HG02981 (cell line): ENCODE measurements around the gene SOAT2.
"Not testable (repeated sequence)": the region's sequence is repeated elsewhere in the genome, so short reads cannot be mapped to it uniquely, and the experiment has no call there.

Experiments
- ATAC-seq: cut with Tn5 transposase; IDR thresholded peaks from one replicate; pipeline ENCODE4 v1.9.1; 2021; ENCODE audit warnings: mild to moderate bottlenecking, moderate library complexity; ENCODE audit not compliant: unreplicated experiment

Gene SOAT2

DNA sequence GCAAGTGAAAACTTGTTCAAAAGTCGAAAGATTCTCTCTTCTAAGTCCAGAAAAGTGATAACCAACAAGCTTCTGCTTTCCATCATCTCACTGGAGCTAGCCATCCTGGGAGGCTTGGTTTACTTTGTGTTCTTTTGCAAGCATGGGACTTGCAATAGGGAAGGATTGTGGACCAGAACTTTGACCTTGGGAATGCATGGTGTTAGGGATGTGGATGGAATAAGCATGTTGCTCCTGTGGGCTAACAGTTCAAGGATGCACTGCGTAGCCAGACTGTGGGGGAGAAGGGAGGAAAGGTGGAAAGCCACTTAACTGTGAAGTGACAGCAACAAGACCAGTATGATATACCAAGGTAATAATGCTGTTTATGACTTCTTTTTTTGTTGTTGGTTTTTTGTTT lies 28.6 kb downstream of the SOAT2 start:
- no peak for ATAC-seq

DNA sequence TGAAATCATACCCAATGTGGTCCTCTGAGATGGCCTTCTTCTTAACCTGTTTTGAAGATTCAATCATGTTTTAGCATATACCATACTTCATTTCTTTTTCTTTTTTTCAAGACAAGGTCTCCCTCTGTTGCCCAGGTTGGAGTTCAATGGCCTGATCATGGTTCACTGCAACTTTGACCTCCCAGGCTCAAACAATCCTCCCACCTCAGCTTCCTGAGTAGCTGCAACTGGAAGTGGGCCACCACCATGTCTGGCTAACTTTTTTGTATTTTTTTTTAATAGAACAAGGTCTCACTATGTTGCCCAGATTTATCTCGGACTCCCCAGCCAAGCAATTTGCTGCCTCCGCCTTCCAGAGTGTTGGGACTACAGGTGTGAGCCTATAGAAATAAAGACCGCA lies 30.4 kb downstream of the SOAT2 start:
- ATAC-seq: no peak

DNA sequence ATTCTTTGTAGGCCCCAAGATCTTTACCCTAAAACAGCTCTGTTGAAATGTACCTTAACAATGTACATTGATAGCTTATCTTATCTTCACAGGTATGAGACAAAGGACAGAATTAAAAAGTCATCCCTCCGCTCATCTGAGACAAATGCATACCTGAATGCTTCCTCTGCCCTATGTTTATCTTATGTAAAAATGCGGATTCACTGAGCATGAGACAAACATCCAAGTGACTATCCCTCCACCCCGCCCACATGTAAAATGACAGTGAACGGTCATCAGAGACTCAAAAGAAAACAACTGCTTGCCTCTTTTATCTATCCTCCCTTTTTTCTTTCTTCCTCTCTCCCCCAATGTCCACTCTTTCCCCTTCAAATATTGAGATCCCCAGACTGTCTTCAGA lies 40.1 kb downstream of the SOAT2 start:
- ATAC-seq: no peak

DNA sequence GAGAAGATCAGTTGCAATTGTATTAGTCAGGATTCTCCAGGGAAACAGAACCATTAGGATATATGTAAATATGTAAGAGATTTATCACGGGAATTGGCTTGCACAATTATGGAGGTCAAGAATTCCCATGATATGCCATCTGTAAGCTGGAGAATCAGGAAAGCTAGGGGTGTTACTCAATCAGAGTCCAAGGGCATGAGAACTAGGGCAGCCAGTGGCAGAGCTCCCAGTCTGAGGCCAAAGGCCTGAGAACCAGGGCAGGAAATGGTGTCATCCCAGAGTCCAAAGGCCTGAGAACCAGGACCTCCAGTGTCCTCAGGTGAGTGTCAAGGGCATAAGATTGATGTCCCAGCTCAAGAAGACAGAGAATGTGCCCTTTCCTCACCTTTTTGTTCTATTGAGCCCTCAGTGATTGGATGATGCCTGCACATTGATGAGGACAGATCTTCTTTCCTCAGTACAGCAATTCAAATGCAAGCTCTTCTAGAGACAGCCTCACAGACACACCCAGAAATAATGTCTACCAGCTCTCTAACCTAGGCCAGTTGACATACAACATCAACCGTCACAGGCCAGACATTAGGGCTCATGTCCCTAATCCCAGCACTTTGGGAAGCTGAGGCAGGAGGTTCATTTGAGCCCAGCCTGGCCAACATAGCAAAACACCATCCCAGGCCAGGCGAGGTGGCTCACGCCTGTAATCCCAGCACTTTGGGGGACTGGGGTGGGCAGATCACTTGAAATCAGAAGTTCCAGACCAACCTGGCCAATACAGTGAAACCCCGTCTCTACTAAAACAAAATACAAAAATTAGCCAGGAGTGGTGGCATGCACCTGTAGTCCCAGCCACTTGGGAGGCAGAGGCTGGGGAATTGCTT lies 42.3 kb downstream of the SOAT2 start:
- no peak for ATAC-seq

DNA sequence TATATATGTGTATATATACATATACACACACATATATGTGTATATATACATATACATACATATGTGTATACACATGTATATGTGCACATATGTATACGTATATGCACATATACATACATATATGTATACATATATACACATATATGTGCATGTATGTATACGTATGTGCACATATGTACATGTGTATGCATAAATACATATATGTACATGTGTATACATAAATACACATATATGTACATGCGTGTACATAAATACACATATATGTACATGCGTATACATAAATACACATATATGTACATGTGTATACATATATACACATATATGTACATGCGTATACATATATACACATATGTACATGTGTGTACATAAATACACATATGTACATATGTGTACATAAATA lies 43.9 kb downstream of the SOAT2 start:
- no peak for ATAC-seq

DNA sequence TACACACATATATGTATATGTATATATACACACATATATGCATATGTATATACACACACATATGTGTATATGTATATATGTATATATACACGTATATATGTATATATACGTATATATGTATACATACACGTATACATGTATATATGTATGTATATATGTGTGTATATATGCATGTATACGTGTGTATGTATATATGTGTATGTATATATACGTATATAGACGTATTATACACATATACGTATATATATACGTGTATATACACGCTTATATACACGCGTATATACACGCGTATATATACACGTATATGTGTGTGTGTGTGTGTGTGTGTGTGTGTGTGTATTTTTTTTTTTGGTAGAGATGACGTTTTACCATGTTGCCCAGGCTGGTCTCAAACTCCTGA lies 44.4 kb downstream of the SOAT2 start:
- no peak for ATAC-seq

DNA sequence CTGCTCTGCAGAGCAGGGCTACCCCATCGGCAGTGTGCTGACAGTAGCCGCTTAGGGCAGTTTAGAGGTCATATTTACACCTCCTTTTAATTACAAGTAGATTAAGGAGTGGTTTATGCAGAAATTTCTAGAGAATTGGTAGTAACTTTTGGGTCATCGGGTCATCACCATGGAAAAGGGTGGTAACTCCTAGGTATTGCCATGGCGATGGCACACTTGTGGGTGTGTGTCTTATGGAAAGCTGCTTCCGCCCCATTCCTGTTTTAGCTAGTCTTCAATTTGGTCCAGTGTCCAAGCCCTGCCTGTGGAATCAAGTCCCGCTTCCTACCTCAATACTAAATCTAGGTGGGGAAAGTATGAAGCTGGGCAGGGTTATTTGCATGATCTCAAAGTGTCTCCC lies 47.8 kb downstream of the SOAT2 start:
- ATAC-seq: no peak

DNA sequence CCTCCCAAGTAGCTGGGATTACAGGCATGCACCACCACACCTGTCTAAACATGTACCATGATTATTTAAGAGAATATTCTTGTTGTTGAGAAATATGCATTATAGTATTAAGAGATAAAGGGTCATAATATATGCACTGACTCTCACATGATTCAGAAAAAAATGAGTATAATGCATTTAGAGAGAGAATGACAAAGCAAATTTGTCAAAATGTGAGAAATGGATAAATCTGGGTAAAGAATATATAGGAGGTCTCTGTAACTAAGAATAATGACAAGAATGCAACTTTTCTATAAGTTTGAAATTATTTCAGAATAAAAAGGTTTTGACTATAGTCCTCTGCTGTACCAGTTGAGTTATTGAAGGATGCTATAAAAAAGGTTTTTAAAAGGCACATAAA lies 49.1 kb downstream of the SOAT2 start:
- no peak for ATAC-seq

DNA sequence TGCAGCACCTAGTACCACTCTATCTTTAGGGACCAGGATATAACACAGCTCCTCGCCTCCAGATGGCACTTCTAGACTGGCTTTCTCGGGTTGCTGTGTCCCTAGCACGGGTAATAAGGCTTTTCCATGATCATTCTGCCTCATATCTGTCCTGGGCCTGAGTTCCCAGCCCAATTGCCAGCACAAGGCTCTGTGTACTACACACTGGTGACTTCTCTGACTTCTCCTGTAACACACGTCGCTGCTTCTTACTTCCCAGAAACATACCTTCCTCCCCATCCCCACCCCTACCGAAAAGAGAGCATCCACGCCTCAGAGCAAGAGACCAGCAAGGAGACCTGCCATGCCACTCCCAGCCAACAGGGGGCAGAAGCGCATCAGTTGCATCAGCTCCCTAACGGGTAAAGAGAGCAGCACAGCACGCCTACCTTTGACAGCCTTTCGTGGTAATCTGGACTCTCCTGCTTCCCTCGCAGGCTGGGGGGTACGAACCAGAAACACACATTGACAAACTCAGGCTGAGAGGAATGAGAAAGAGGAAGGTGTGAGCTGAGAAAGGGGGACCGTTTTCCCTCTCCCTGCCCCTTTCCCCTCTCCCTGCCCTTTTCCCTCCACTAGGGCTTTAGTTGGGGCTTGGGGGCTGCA lies 56.0 kb downstream of the SOAT2 start:
- ATAC-seq: peak; percentile 63

DNA sequence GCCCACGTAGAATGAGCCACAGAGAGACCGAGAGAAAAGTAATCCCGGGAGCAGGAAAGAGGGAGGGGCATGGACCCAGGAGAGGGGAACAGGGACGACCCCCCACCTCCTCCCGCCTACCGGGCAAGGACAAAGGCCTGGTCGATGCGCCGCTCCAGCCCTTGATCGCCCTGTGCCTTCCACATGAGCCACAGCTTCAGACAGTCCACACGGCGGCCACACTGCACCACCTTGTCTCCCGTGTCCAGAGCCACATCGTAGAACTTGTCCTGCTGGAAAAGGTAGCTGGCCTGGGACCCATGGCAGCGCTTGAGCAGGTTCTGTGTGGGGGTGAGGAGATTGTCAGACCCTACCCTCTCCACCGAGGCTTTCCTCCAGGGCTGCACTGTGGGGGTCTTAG lies 56.7 kb downstream of the SOAT2 start:
- no peak for ATAC-seq

DNA sequence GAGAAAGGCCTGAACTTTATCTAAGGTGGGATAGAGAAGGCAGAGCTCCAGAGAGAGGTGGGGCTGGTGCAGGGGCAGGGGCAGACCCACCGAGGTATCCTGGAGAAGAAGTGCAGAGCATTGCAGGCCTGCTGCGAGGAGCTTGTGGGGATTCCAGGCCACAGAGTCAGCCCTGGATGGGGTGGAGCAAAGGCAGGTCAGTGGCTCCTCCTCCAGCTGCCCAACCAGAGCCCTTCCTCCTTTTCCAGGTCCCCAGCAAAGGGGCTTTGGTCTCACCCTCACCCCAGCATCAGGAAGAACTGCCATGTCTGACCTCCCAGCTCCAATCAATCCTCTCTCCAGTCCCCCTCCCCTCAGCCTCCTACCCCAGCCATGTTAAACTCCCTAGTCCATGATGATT lies 57.4 kb downstream of the SOAT2 start:
- ATAC-seq: no peak

DNA sequence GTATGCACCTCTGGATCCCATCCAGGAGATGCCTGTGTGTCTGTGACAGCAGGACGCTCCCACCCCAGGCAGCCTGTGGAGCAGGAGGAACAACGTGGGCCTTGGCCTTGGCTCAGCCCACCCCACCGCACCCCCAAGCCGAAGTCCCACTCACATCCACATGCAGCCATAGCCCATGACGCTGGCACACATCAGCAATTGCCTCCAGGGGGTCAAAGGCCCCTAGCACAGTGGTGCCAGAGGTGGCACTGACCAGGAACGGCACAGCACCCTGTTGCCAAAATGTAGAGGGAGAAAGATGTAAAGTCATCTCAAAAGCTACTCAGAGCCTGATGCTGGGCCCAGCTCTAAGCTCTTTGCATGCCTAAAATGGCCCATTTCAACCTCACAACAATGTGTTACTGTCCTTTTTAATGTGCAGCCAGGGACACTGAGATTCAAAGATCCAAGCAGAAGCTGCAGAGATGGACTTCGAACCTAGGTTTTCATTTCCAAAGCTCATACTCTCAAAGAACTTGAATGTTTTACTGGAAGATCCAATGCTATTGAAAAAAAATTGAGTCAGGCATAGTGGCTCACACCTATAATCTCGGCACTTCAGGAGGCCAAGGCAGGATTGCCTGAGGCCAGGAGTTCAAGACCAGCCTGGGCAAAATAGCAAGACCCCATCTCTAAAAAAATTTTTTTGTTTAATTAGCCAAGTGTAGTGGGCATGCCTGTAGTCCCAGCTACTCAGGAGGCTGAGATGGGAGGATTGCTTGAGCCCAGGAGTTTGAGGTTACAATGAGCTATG lies 58.0 kb downstream of the SOAT2 start:
- no peak for ATAC-seq

DNA sequence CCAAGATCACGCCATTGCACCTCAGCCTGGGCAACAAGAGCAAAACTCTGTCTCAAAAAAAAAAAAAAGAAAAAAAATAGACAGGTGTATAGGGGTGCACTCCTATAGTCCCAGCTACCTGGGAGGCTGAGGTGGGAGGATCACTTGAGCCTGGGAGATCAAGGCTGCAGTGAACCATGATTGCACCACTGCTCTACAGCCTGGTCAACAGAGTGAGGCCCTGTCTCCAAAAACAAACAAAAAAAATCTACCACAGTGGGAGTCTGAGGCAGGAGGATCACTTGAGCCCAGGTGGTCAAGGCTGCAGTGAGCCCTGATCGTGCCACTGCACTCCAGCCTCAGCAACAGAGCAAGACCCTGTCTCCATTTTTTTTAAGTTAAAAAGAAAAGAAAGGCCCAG lies 59.7 kb downstream of the SOAT2 start:
- not testable (repeated sequence) for ATAC-seq

DNA sequence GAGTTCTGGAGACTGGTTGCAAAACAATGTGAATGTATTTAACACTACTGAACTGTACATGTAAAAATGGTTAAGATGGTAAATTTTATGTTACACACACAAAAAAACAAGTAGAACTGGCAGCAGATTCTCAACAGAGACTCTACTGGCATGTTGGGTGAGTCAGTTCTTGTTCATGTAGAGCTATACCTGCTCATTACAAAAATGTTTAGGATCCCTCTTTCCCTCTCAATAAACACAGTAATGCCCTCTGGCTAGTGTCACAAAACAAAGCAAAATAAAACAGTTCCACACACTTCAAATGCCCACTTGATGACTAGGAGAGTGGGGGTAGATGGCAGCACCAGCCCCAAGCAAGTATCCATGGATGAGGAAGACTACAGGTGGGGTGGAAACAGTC lies 63.6 kb downstream of the SOAT2 start:
- ATAC-seq: no peak

DNA sequence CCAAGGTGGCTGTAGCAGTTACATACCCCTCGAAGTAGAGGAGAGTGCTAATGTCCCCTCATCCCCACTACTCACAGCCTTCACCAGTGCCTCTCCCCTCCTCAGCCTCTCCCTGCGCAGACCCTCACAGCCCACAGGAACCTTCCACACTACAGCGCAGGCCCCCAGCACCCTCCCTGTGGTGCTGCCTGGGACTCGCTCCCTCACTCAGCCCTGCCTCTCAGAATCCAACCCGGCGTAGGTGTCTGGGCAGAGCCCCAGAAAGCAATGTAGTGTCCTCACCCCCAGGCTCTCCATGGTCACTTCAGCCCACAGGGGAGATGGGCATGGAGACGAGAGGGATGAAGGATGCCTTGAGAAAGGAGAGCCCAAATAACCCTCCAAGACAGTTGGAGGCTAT lies 66.4 kb downstream of the SOAT2 start:
- ATAC-seq: no peak

DNA sequence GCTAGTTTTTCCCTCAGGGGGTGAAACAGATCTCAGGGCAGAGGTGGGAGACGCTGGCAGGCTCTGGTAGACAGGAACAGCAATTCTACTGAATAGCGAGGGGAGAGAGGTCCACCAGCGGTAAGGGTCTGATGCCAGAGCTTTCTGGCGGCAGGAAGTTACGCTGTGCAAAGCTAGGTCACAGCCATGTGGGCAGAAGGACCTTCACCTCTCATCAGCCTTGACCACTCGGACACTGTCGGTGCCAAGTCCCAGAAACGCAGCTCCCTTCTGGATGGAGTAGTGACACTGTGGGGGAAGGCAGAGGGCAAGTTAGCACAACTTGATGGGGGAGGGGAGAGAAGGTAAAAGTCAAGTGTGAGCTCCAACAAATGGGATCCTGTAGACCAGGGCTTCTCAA lies 66.9 kb downstream of the SOAT2 start:
- no peak for ATAC-seq

DNA sequence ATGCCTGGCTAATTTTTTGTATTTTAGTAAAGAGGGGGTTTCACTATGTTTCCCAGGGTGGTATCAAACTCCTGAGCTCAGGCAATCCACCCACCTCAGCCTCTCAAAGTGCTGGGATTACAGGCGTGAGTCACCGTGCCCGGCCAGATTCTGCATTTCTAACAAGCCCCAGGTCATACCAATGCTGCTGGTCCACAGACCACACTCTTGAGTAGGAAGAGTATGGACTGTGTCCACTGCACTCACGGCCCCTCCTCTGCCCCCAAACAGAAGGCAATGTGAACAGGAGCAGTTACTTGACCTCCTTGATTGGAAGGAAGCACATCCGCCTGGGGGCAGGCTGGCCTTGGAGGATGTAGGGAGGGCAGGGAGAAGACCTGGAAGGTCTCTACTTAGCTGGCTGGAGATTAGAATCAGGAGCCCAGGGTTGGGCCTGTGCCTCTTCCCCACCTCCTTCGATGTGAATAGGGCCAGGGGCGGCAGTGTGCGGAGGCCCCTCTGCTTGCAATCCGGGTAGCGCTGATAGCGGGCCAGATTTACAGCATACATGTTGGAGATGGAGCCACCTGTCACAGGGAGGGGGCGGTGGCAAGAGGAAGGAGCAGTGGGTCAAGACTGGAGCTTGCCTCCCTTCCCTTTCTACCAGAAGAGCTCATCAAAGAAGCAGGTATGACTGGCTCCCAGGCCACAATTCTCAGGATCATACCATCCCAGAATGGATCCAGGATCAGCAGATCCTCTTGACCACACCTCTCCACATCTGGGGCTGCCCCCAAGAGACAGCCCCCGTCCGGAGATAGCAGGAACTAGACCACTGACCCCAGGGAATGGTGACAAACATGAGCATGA lies 67.8 kb downstream of the SOAT2 start:
- no peak for ATAC-seq

DNA sequence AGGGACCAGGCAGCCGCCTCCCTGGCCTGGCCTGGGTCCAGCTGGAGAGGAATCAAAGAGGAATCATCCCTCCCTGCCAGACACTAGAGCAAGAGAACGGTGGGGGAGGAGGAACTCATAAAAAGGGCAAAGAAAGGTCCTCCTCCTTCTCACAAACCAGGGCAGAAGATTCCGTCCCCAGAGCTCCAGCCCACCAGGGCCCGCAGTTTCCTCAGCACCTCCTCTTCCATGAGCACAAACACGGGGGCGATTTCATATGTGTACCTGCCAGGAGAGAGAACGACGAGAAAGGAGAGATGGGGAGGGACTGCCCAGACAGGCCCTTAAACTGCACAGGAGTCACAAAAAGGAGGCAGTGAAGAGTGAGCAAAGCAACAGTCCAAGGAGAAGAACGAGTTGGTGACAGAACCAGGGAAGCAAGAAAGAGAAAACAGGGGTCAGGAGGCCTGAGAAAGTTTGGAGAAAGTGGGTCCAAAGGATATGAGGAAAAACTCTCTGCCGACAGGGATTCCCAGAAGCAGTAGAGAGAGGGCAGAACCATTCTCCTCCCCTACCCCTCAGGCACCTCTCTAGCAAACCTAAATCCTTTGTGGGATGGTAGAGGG lies 68.5 kb downstream of the SOAT2 start:
- no peak for ATAC-seq

DNA sequence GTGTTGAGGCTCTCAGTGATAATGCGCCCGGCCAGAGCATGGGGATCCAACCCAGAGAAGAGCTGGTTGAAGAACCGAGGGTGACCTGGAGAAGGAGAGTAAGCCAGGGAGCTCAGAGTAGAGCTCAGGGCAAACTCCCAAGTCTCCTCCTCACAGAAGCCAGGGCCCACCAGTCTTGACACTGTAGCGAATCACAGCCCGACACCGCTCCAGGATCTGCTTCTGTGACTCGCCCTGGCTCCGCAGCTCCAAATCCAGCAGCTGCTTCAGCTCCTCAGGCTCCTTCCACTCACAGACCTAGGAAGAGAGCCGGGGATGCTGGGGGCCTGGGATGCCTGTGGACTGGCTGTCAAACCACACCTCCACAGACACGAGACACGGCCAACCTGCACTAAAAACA lies 69.1 kb downstream of the SOAT2 start:
- no peak for ATAC-seq

DNA sequence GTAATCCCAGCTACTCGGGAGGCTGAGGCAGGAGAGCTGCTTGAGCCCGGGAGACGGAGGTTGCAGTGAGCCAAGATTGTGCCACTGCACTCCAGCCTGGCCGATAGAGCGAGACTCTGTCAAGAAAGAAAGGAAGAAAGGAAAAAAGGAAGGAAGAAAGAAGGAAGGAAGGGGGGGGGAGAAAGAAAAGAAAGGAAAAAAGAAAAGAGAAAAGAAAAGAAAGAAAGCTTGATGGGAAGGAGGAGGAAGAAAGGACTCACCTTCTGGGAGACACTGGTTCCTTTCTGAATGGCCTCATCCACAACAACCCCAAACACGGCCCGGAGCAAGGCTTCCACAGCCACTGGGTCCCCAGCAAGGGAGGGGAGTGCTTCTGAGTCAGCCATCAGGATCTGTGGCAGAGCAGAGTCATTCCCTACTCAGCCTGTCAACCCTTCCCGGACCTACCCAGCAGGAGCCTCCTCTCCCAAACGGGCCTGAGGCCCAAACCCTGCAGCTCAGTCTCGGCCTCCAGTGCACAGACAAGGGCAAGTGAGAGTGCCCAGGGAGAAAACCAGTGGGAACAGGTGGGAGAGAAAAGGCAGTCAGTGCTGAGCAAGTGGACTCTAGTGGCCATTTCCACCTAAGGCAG lies 69.9 kb downstream of the SOAT2 start:
- ATAC-seq: no peak
